ENCODE measurements around the gene CCDC183. TPM values are rescaled to one million over a fixed set of nuclear protein-coding genes. Genes with fewer than 3 reads are reported as not detected.
"Not testable (repeated sequence)": the region's sequence is repeated elsewhere in the genome, so short reads cannot be mapped to it uniquely, and the experiment has no call there.

Gene CCDC183
- total RNA-seq, 1 donor from 2014 or later = 0.52 TPM

GRCh38 chr9:136838314-136839228 lies 42.4 kb downstream of the CCDC183 start:
- Mint-ChIP-seq H3K27me3 (ENCODE audit: insufficient read depth) (no peaks in the 10 kb centered on the region), H3K4me1 (ENCODE audit: low read depth) (no peaks in the 10 kb centered on the region), H3K9me3 (no peaks in the 10 kb centered on the region), H3K4me3 (no peak overlapping the region), H3K36me3 (ENCODE audit: low read depth) (peaks cover 6% of the 10 kb centered on the region), H3K27ac (no peak overlapping the region)
- DNase-seq (ENCODE audit: low spot score) = no peak
- intact Hi-C loops (cut with micrococcal nuclease) = no loop called here

GRCh38 chr9:136839229-136840139 lies 43.3 kb downstream of the CCDC183 start:
- H3K27ac Mint-ChIP-seq = no peak overlapping the region
- H3K4me1 Mint-ChIP-seq (ENCODE audit: low read depth) = no peaks in the 10 kb centered on the region
- intact Hi-C loops (cut with micrococcal nuclease) = no loop called here
- no peaks in the 10 kb centered on the region for H3K9me3 Mint-ChIP-seq
- H3K4me3 Mint-ChIP-seq = no peak overlapping the region
- H3K36me3 Mint-ChIP-seq (ENCODE audit: low read depth) = peaks cover 4% of the 10 kb centered on the region
- DNase-seq (ENCODE audit: low spot score) = no peak
- no peaks in the 10 kb centered on the region for H3K27me3 Mint-ChIP-seq (ENCODE audit: insufficient read depth)

- intact Hi-C loops (cut with micrococcal nuclease) = no loop called here
- Mint-ChIP-seq H3K9me3 (no peaks in the 10 kb centered on the region), H3K27ac (no peak overlapping the region), H3K36me3 (ENCODE audit: low read depth) (peaks cover 4% of the 10 kb centered on the region), H3K4me1 (ENCODE audit: low read depth) (no peaks in the 10 kb centered on the region), H3K27me3 (ENCODE audit: insufficient read depth) (no peaks in the 10 kb centered on the region), H3K4me3 (no peak overlapping the region)
- no peak for DNase-seq (ENCODE audit: low spot score)
These were observed 44.2 kb downstream of the CCDC183 start for GRCh38 chr9:136840140-136840876.

- H3K4me1 Mint-ChIP-seq (ENCODE audit: low read depth) = no peaks in the 10 kb centered on the region
- no peaks in the 10 kb centered on the region for H3K27me3 Mint-ChIP-seq (ENCODE audit: insufficient read depth)
- no peak for DNase-seq (ENCODE audit: low spot score)
- H3K9me3 Mint-ChIP-seq = no peaks in the 10 kb centered on the region
- H3K27ac Mint-ChIP-seq = no peak overlapping the region
- intact Hi-C loops (cut with micrococcal nuclease) = no loop called here
- H3K36me3 Mint-ChIP-seq (ENCODE audit: low read depth) = peaks cover 4% of the 10 kb centered on the region
- no peak overlapping the region for H3K4me3 Mint-ChIP-seq
These were observed 44.9 kb downstream of the CCDC183 start for GRCh38 chr9:136840877-136841645.

GRCh38 chr9:136841646-136842379 lies 45.7 kb downstream of the CCDC183 start:
- H3K4me3 Mint-ChIP-seq = peak overlapping the region; percentile 83
- peak overlapping the region; percentile 77 for H3K27ac Mint-ChIP-seq
- H3K9me3 Mint-ChIP-seq; H3K4me1 Mint-ChIP-seq (ENCODE audit: low read depth); DNase-seq (ENCODE audit: low spot score); H3K27me3 Mint-ChIP-seq (ENCODE audit: insufficient read depth); H3K36me3 Mint-ChIP-seq (ENCODE audit: low read depth): not testable (repeated sequence)
- intact Hi-C loops (cut with micrococcal nuclease) = loop anchor here (1.0 to 2.0 kb wide), 5 partner anchors 35 to 193 kb away; partner anchors contain the start of genes FBXW5, PAXX, RABL6 and TMEM141

GRCh38 chr9:136842380-136842948 lies 46.3 kb downstream of the CCDC183 start, which contains the start of gene AJM1:
Gene AJM1, plus strand, starts transcription at chr9:136842478. Its CDS starts 1,937 bp downstream, at chr9:136844415.
- H3K4me1 Mint-ChIP-seq (ENCODE audit: low read depth); H3K36me3 Mint-ChIP-seq (ENCODE audit: low read depth); H3K9me3 Mint-ChIP-seq; H3K27me3 Mint-ChIP-seq (ENCODE audit: insufficient read depth): not testable (repeated sequence)
- intact Hi-C loops (cut with micrococcal nuclease) = loop anchor here (1.0 to 2.0 kb wide), 5 partner anchors 36 to 192 kb away; partner anchors contain the start of genes FBXW5, PAXX, RABL6 and TMEM141
- peak; percentile 79 for DNase-seq (ENCODE audit: low spot score)
- peak within 1 kb of the TSS; percentile 77 for H3K27ac Mint-ChIP-seq
- peak within 1 kb of the TSS; percentile 83 for H3K4me3 Mint-ChIP-seq

GRCh38 chr9:136843159-136843800 lies 47.1 kb downstream of the CCDC183 start:
- not testable (repeated sequence) for H3K9me3 Mint-ChIP-seq; H3K36me3 Mint-ChIP-seq (ENCODE audit: low read depth); H3K4me1 Mint-ChIP-seq (ENCODE audit: low read depth); DNase-seq (ENCODE audit: low spot score); H3K27me3 Mint-ChIP-seq (ENCODE audit: insufficient read depth)
- Mint-ChIP-seq H3K27ac (peak overlapping the region; percentile 48), H3K4me3 (peak overlapping the region; percentile 65)
- intact Hi-C loops (cut with micrococcal nuclease) = loop anchor here (2.0 kb wide), 3 partner anchors 36 to 192 kb away; partner anchors contain the start of genes PAXX and RABL6

- H3K36me3 Mint-ChIP-seq (ENCODE audit: low read depth); H3K4me1 Mint-ChIP-seq (ENCODE audit: low read depth); H3K27me3 Mint-ChIP-seq (ENCODE audit: insufficient read depth); H3K9me3 Mint-ChIP-seq: not testable (repeated sequence)
- intact Hi-C loops (cut with micrococcal nuclease) = loop anchor here (2.0 kb wide), 3 partner anchors 37 to 191 kb away; partner anchors contain the start of genes PAXX and RABL6
- peak; percentile 50 for DNase-seq (ENCODE audit: low spot score)
- peak overlapping the region; percentile 65 for H3K4me3 Mint-ChIP-seq
- peak overlapping the region; percentile 48 for H3K27ac Mint-ChIP-seq
These were observed 47.9 kb downstream of the CCDC183 start for GRCh38 chr9:136843801-136844740.

- H3K9me3 Mint-ChIP-seq = no peaks in the 10 kb centered on the region
- no peaks in the 10 kb centered on the region for H3K4me1 Mint-ChIP-seq (ENCODE audit: low read depth)
- intact Hi-C loops (cut with micrococcal nuclease) = loop anchor here (5.0 kb wide), 2 partner anchors 118 to 202 kb away; partner anchors contain the start of gene NPDC1
- peak overlapping the region; percentile 52 for H3K27ac Mint-ChIP-seq
- H3K27me3 Mint-ChIP-seq (ENCODE audit: insufficient read depth) = peaks cover 6% of the 10 kb centered on the region
- no peak overlapping the region for H3K4me3 Mint-ChIP-seq
- DNase-seq (ENCODE audit: low spot score) = no peak
- H3K36me3 Mint-ChIP-seq (ENCODE audit: low read depth) = peaks cover 8% of the 10 kb centered on the region
These were observed 48.8 kb downstream of the CCDC183 start for GRCh38 chr9:136844761-136845464.
